ENCODE results near the gene LYPD6B. TPM values are rescaled to one million over a fixed set of nuclear protein-coding genes. Genes with fewer than 3 reads are reported as not detected.

Gene LYPD6B
- total and polyA plus RNA-seq, 2 experiments from 2014 or later: 1.7 to 3.6 TPM

GRCh38 chr2:148996805-148997204, 41.7 kb upstream of the LYPD6B start:
- no peaks in the 10 kb centered on the region; the same call in 1 of the 2 replicates for H4K20me1 ChIP-seq (replicated peaks; ENCODE audit: insufficient read depth)
- H3K4me3 ChIP-seq: no peak overlapping the region
- peaks cover 30% of the 10 kb centered on the region for H3K4me1 ChIP-seq (ENCODE audit: insufficient read depth)
- TF ChIP-seq EZH2 (IDR thresholded peaks at IDR 0.05; ENCODE audit: low read depth, unreplicated experiment) (no peak), POLR2AphosphoS5 (IDR thresholded peaks at IDR 0.05; ENCODE audit: low read depth) (no peak), STAT1 (IDR thresholded peaks at IDR 0.05; ENCODE audit: unreplicated experiment) (no peak), ZNF462 (CRISPR knock-in tag; IDR thresholded peaks at IDR 0.05) (no peak), EZH2phosphoT487 (IDR thresholded peaks at IDR 0.05; ENCODE audit: unreplicated experiment) (no peak), ZNF114 (CRISPR knock-in tag; IDR thresholded peaks at IDR 0.05) (no peak), CREB1 (CRISPR knock-in tag; IDR thresholded peaks at IDR 0.05; ENCODE audit: low read depth) (no peak), JUNB (IDR thresholded peaks at IDR 0.05; ENCODE audit: unreplicated experiment) (no peak), NANOG (IDR thresholded peaks at IDR 0.05; ENCODE audit: borderline replicate concordance) (no peak), ZNF331 (CRISPR knock-in tag; IDR thresholded peaks at IDR 0.05; ENCODE audit: low read depth) (no peak)
- TF ChIP-seq, protein P1, sequence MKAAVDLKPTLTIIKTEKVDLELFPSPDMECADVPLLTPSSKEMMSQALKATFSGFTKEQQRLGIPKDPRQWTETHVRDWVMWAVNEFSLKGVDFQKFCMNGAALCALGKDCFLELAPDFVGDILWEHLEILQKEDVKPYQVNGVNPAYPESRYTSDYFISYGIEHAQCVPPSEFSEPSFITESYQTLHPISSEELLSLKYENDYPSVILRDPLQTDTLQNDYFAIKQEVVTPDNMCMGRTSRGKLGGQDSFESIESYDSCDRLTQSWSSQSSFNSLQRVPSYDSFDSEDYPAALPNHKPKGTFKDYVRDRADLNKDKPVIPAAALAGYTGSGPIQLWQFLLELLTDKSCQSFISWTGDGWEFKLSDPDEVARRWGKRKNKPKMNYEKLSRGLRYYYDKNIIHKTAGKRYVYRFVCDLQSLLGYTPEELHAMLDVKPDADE (IDR thresholded peaks at IDR 0.05): no peak
- TF ChIP-seq, protein P2, sequence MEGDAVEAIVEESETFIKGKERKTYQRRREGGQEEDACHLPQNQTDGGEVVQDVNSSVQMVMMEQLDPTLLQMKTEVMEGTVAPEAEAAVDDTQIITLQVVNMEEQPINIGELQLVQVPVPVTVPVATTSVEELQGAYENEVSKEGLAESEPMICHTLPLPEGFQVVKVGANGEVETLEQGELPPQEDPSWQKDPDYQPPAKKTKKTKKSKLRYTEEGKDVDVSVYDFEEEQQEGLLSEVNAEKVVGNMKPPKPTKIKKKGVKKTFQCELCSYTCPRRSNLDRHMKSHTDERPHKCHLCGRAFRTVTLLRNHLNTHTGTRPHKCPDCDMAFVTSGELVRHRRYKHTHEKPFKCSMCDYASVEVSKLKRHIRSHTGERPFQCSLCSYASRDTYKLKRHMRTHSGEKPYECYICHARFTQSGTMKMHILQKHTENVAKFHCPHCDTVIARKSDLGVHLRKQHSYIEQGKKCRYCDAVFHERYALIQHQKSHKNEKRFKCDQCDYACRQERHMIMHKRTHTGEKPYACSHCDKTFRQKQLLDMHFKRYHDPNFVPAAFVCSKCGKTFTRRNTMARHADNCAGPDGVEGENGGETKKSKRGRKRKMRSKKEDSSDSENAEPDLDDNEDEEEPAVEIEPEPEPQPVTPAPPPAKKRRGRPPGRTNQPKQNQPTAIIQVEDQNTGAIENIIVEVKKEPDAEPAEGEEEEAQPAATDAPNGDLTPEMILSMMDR (conservative IDR thresholded peaks at IDR 0.05; ENCODE audit: low read depth in 2 of 2): no peak
- TF ChIP-seq, protein P3, sequence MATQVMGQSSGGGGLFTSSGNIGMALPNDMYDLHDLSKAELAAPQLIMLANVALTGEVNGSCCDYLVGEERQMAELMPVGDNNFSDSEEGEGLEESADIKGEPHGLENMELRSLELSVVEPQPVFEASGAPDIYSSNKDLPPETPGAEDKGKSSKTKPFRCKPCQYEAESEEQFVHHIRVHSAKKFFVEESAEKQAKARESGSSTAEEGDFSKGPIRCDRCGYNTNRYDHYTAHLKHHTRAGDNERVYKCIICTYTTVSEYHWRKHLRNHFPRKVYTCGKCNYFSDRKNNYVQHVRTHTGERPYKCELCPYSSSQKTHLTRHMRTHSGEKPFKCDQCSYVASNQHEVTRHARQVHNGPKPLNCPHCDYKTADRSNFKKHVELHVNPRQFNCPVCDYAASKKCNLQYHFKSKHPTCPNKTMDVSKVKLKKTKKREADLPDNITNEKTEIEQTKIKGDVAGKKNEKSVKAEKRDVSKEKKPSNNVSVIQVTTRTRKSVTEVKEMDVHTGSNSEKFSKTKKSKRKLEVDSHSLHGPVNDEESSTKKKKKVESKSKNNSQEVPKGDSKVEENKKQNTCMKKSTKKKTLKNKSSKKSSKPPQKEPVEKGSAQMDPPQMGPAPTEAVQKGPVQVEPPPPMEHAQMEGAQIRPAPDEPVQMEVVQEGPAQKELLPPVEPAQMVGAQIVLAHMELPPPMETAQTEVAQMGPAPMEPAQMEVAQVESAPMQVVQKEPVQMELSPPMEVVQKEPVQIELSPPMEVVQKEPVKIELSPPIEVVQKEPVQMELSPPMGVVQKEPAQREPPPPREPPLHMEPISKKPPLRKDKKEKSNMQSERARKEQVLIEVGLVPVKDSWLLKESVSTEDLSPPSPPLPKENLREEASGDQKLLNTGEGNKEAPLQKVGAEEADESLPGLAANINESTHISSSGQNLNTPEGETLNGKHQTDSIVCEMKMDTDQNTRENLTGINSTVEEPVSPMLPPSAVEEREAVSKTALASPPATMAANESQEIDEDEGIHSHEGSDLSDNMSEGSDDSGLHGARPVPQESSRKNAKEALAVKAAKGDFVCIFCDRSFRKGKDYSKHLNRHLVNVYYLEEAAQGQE (IDR thresholded peaks at IDR 0.05; ENCODE audit: unreplicated experiment): no peak
- H3K27ac ChIP-seq (ENCODE audit: low read depth): no peak overlapping the region
- 0 out of 2 replicates have a peak, but pooled peaks cover 2% of the 10 kb centered on the region for H3K9me2 ChIP-seq (ENCODE audit: insufficient read depth)
- Mint-ChIP-seq H3K27me3 (ENCODE audit: insufficient read depth, low read depth, poor library complexity) (peaks cover 5% of the 10 kb centered on the region), H3K27ac (no peak overlapping the region; the same call in 1 of the 2 replicates), H3K4me3 (no peak overlapping the region; the same call in 2 of the 3 replicates), H3K36me3 (ENCODE audit: low read depth) (peaks cover 52% of the 10 kb centered on the region), H3K4me1 (peaks cover 41% of the 10 kb centered on the region), H3K9me3 (peaks cover 6% of the 10 kb centered on the region; the same call in 2 of the 3 replicates)
- no peaks in the 10 kb centered on the region for H3F3A ChIP-seq (replicated peaks; ENCODE audit: low read depth)
- no peaks in the 10 kb centered on the region for H3K27me3 ChIP-seq (ENCODE audit: insufficient read depth)
- no peak overlapping the region for H2AFZ ChIP-seq
- no peak overlapping the region for H3K4me2 ChIP-seq
- DNase-seq (ENCODE audit: low spot score) (no peak), ATAC-seq (no peak)
- H3K79me2 ChIP-seq (replicated peaks; ENCODE audit: insufficient read depth): no peaks in the 10 kb centered on the region
- peaks cover 2% of the 10 kb centered on the region; the same call in 1 of the 2 replicates for H3K36me3 ChIP-seq (ENCODE audit: insufficient read depth)
